SK-N-SH (cell line): ENCODE measurements around the gene FAM163A. TPM values are rescaled to one million over a fixed set of nuclear protein-coding genes. Genes with fewer than 3 reads are reported as not detected.

Experiments used
- CTCF ChIA-PET: fragments of 300-600, 350-600 bp; formaldehyde crosslinking; extraction: SDS; loops from one replicate; lab custom pipeline; 2021; lab: Yijun Ruan, JAX
- POLR2A ChIA-PET: fragments of 350-600 bp; sonication (Branson Sonifier 250); formaldehyde crosslinking; extraction: SDS; loops from one replicate; lab custom pipeline; 2020; ENCODE audit warnings: antibody characterized with exemption, inconsistent platforms; lab: Yijun Ruan, JAX
- DNase-seq: peaks from one replicate; pipeline ENCODE4 v3.0.0; 2012
- H2AFZ ChIP-seq: fragments of 200-600 bp; sonication (generic); 2 replicates; pipeline ENCODE4 v1.8.1; 2016; ENCODE audit warnings: antibody characterized with exemption, mild to moderate bottlenecking, low read depth
- H3F3A ChIP-seq: fragments of 200-600 bp; sonication (generic); replicated peaks from 2 replicates; pipeline ENCODE3; 2016; ENCODE audit warnings: antibody characterized with exemption, mild to moderate bottlenecking; ENCODE audit not compliant: insufficient read depth
- H3K27ac ChIP-seq, 2 experiments: fragments of 200-500 bp in 1 of 2; fragments of 200-600 bp in 1 of 2; sonication (Bioruptor generic) in 1 of 2; sonication (generic), shearing (Covaris generic) in 1 of 2; 2 replicates each; pipeline versions ENCODE4 v1.5.1 to v1.6.1; 2014 to 2016; ENCODE audit warnings: low read depth in 2 of 2, inconsistent platforms in 1 of 2, low read length in 1 of 2, mild to moderate bottlenecking in 1 of 2, mixed read lengths in 1 of 2
- H3K27me3 ChIP-seq: fragments of 200-600 bp; sonication (generic), shearing (Covaris generic); 2 replicates; pipeline ENCODE4 v1.6.1; 2016; ENCODE audit warnings: mixed run types; ENCODE audit not compliant: insufficient read depth
- H3K36me3 ChIP-seq, 2 experiments: fragments of 200-500 bp in 1 of 2; fragments of 200-600 bp in 1 of 2; sonication (Bioruptor generic) in 1 of 2; sonication (generic) in 1 of 2; replicated peaks in 1 of 2; 2 replicates each; pipeline versions ENCODE3 to v1.5.1; 2014 to 2016; ENCODE audit warnings: low read length in 1 of 2, mild to moderate bottlenecking in 1 of 2; ENCODE audit not compliant: insufficient read depth in 2 of 2, control insufficient read depth in 1 of 2
- H3K4me1 ChIP-seq, 2 experiments: fragments of 200-500 bp in 1 of 2; fragments of 200-600 bp in 1 of 2; sonication (Bioruptor generic) in 1 of 2; sonication (generic), shearing (Covaris generic) in 1 of 2; 2 replicates each; pipeline versions ENCODE4 v1.5.1 to v1.6.1; 2014 to 2016; ENCODE audit warnings: low read depth in 1 of 2, low read length in 1 of 2, mixed run types in 1 of 2; ENCODE audit not compliant: insufficient read depth in 2 of 2, control insufficient read depth in 1 of 2
- H3K4me2 ChIP-seq: fragments of 200-600 bp; sonication (generic), shearing (Covaris generic); 2 replicates; pipeline ENCODE4 v1.6.1; 2017; ENCODE audit warnings: mixed run types
- H3K4me3 ChIP-seq, 2 experiments: fragments of 200-500 bp in 1 of 2; fragments of 200-600 bp in 1 of 2; sonication (Bioruptor generic) in 1 of 2; sonication (generic), shearing (Covaris generic) in 1 of 2; 2 replicates each; pipeline versions ENCODE4 v1.5.1 to v1.8.1; 2014 to 2016; ENCODE audit warnings: low read depth in 2 of 2, inconsistent platforms in 1 of 2, low read length in 1 of 2, mild to moderate bottlenecking in 1 of 2, mixed read lengths in 1 of 2, moderate library complexity in 1 of 2
- H3K79me2 ChIP-seq: fragments of 200-600 bp; sonication (generic); 2 replicates; pipeline ENCODE4 v1.8.1; 2017; ENCODE audit warnings: mild to moderate bottlenecking; ENCODE audit not compliant: insufficient read depth
- H3K9ac ChIP-seq: fragments of 200-600 bp; sonication (generic); 2 replicates; pipeline ENCODE4 v1.6.1; 2017; ENCODE audit warnings: mixed run types
- H3K9me2 ChIP-seq: fragments of 200-600 bp; sonication (generic); 2 replicates; pipeline ENCODE4 v1.6.1; 2017; ENCODE audit warnings: mixed run types
- H3K9me3 ChIP-seq: fragments of 200-600 bp; sonication (generic); 2 replicates; pipeline ENCODE4 v1.6.1; 2017; ENCODE audit warnings: mixed run types, mild to moderate bottlenecking, moderate library complexity
- H4K20me1 ChIP-seq: fragments of 200-600 bp; sonication (generic); 2 replicates; pipeline ENCODE4 v1.6.1; 2017; ENCODE audit warnings: mild to moderate bottlenecking, mixed run types; ENCODE audit not compliant: insufficient read depth
- CHD2 ChIP-seq: fragments of 150-350 bp; IDR thresholded peaks from 2 replicates; pipeline ENCODE4 v1.6.1; 2018; ENCODE audit warnings: low read length; ENCODE audit not compliant: partially characterized antibody
- ELF1 ChIP-seq: IDR thresholded peaks from 2 replicates; pipeline ENCODE4 v1.4.0; 2012
- EZH2phosphoT487 ChIP-seq: fragments of 200-600 bp; sonication (generic); IDR thresholded peaks from 2 replicates; pipeline ENCODE4 v1.6.1; 2017; ENCODE audit warnings: low read depth, mixed run types, mild to moderate bottlenecking, antibody characterized with exemption, moderate library complexity, borderline replicate concordance
- FOXM1 ChIP-seq: IDR thresholded peaks from 2 replicates; pipeline ENCODE4 v1.4.0; 2012; ENCODE audit warnings: low read depth, mild to moderate bottlenecking
- GATA2 ChIP-seq: sonication (generic); formaldehyde crosslinking; IDR thresholded peaks from 2 replicates; pipeline ENCODE4 v1.5.0; 2020; ENCODE audit warnings: mild to moderate bottlenecking, missing genetic modification reagents
- MEF2A ChIP-seq: IDR thresholded peaks from 2 replicates; pipeline ENCODE4 v1.4.0; 2012; ENCODE audit warnings: low read depth, borderline replicate concordance
- MXI1 ChIP-seq: IDR thresholded peaks from 2 replicates; pipeline ENCODE4 v1.6.1; 2012; ENCODE audit warnings: mild to moderate bottlenecking, low read depth, low read length, improper control_type of control experiment
- NFIC ChIP-seq: IDR thresholded peaks from 2 replicates; pipeline ENCODE4 v1.4.0; 2012; ENCODE audit warnings: borderline replicate concordance
- NRF1 ChIP-seq: IDR thresholded peaks from 2 replicates; pipeline ENCODE4 v1.6.1; 2012; ENCODE audit warnings: low read depth, mild to moderate bottlenecking, low read length
- POLR2AphosphoS5 ChIP-seq: IDR thresholded peaks from 2 replicates; pipeline ENCODE4 v1.6.1; 2012; ENCODE audit warnings: low read depth, low read length
- RAD21 ChIP-seq: IDR thresholded peaks from 2 replicates; pipeline ENCODE4 v1.6.1; 2012; ENCODE audit warnings: mild to moderate bottlenecking, low read length
- RCOR1 ChIP-seq: fragments of 150-350 bp; IDR thresholded peaks from 2 replicates; pipeline ENCODE4 v1.6.1; 2017; ENCODE audit warnings: antibody characterized with exemption, low read length
- RFX5 ChIP-seq: IDR thresholded peaks from 2 replicates; pipeline ENCODE4 v1.6.1; 2012; ENCODE audit warnings: mild to moderate bottlenecking, improper control_type of control experiment, low read length
- SMC3 ChIP-seq: IDR thresholded peaks from 2 replicates; pipeline ENCODE4 v1.6.1; 2012; ENCODE audit warnings: low read depth, low read length, improper control_type of control experiment
- TCF12 ChIP-seq: IDR thresholded peaks from 2 replicates; pipeline ENCODE4 v1.4.0; 2012
- TEAD4 ChIP-seq: IDR thresholded peaks from 2 replicates; pipeline ENCODE4 v1.4.0; 2012; ENCODE audit warnings: mild to moderate bottlenecking, borderline replicate concordance; ENCODE audit not compliant: insufficient read depth
- whole genome bisulfite sequencing: methylation state at CpG from one replicate; pipeline ENCODE4 v1.1.6; 2017; ENCODE audit warnings: low lambda C conversion rate; 5-methylcytosine and 5-hydroxymethylcytosine counted together
- polyA plus RNA-seq, 3 experiments: library from polyadenylated mRNA; depleted of rRNA; stranded (reverse); fragments of >200 nt; gene quantifications; 2 replicates each; pipeline ENCODE4 v1.2.3, GENCODE V29; 2012
- TF ChIP-seq, protein P1 (sequence below): IDR thresholded peaks from 2 replicates; pipeline ENCODE4; 2012

FAM163A gene
- polyA plus RNA-seq, 1 of the 3 experiments (the other 2 are of a cell fraction) = 0.43 TPM

DNA sequence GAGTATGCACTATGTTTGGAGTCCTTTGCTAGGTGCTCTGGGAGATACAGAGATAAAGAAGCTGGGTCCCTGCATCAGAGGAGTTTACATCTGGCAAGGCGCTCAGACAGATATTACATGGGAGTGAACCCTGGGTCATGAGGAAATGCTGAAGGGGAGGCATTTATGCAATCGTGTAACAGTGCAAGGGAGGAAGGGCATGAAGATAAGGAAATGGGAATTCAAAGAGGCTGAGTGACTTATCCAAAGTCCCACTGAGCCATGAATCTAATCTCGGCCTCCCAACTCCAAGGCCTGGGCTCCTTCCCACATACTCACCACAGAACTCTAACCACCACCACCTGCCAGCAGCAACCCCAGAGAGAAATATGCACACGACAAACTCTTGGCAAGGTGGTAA is 51.6 kb downstream of the FAM163A start (continued):
- TF ChIP-seq CHD2 = peak; percentile 41
- TF ChIP-seq FOXM1 = no peak
- no peak for TF ChIP-seq MEF2A
- TF ChIP-seq RCOR1 = peak; percentile 77; the same call in 1 of the 2 replicates
- TF ChIP-seq MXI1 = peak; percentile 44; the same call in 1 of the 2 replicates
- TF ChIP-seq TCF12 = no peak
- no peak for TF ChIP-seq POLR2AphosphoS5
- no peak for TF ChIP-seq ELF1
- TF ChIP-seq GATA2 = peak; percentile 94

- Histone ChIP-seq H2AFZ (no peak overlapping the region), H4K20me1 (no peaks in the 10 kb centered on the region), H3K9me2 (no peaks in the 10 kb centered on the region), H3K9me3 (no peaks in the 10 kb centered on the region), H3K9ac (no peak overlapping the region), H3K27me3 (no peaks in the 10 kb centered on the region), H3K4me2 (no peak overlapping the region), H3K79me2 (no peaks in the 10 kb centered on the region), H3K4me1 (peaks cover 0 to 75% of the 10 kb centered on the region in 2 experiments; a peak in 2 of 4 replicates), H3K36me3 (no peaks in the 10 kb centered on the region), H3F3A (no peaks in the 10 kb centered on the region), H3K27ac (peak overlapping the region in 1 of 2 experiments; percentile 72; a peak in 1 of 4 replicates), H3K4me3 (no peak overlapping the region)
- WGBS = 73% methylated on average over 8 of the region's 10 CpGs
- TF ChIP-seq MXI1 (no peak), SMC3 (no peak), NRF1 (no peak), EZH2phosphoT487 (no peak), RAD21 (no peak), ELF1 (no peak), TEAD4 (no peak), MEF2A (no peak), FOXM1 (no peak), RFX5 (no peak), POLR2AphosphoS5 (no peak), NFIC (no peak)
- TF ChIP-seq, protein P1, sequence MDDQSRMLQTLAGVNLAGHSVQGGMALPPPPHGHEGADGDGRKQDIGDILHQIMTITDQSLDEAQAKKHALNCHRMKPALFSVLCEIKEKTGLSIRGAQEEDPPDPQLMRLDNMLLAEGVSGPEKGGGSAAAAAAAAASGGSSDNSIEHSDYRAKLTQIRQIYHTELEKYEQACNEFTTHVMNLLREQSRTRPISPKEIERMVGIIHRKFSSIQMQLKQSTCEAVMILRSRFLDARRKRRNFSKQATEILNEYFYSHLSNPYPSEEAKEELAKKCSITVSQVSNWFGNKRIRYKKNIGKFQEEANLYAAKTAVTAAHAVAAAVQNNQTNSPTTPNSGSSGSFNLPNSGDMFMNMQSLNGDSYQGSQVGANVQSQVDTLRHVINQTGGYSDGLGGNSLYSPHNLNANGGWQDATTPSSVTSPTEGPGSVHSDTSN = no peak
- CTCF ChIA-PET = interaction anchor here (0.6 to 14.0 kb wide), 6 partner anchors 11 to 93 kb away, joined by 3 to 186 read pairs (median 6); no protein-coding TSS in a partner anchor
- POLR2A ChIA-PET = interaction anchor here (1.0 to 2.4 kb wide), 7 partner anchors 10 to 88 kb away, joined by 3 to 8 read pairs (median 4); no protein-coding TSS in a partner anchor
- no peak for DNase-seq
Observed at GRCh38 chr1:179798213-179798863, 55.2 kb downstream of the FAM163A start.
